Pancreas (tissue), 10 donors: ENCODE results near the gene RNASE2. TPM values are rescaled to one million over a fixed set of nuclear protein-coding genes. Genes with fewer than 3 reads are reported as not detected.
"Not testable (repeated sequence)": the region's sequence is repeated elsewhere in the genome, so short reads cannot be mapped to it uniquely, and the experiment has no call there.

Experiments
- ATAC-seq, 4 donors: fragments of 200-7000 bp; cut with Tn5 transposase; one replicate each; pipeline versions ENCODE4 v1.8.0 to v1.9.1; 2020; ENCODE audit warnings: mild to moderate bottlenecking in 4 of 4, moderate library complexity in 4 of 4
- DNase-seq, 6 donors: peaks; one replicate each; pipeline ENCODE4 v3.0.0-alpha.2; 2020
- FAIRE-seq: peaks from 2 replicates; lab custom pipeline; 2012; peaks lifted over from hg19 to GRCh38; lab: Jason Lieb, UNC
- H3K27ac ChIP-seq, 4 donors: fragments of 200-600 bp; sonication (generic); 1 replicate in 3 of 4; 2 replicates in 1 of 4; pipeline versions ENCODE4 v1.5.0 to v1.8.0; 2020
- H3K27me3 ChIP-seq, 4 donors: fragments of 200-600 bp; one replicate each; pipeline ENCODE4 v1.8.0; 2021
- H3K36me3 ChIP-seq, 3 donors: fragments of 200-600 bp; sonication (generic) in 1 of 3; one replicate each; pipeline versions ENCODE4 v1.5.0 to v1.8.0; 2020 to 2021
- H3K4me1 ChIP-seq, 3 donors: fragments of 200-600 bp; one replicate each; pipeline ENCODE4 v1.8.0; 2021
- H3K4me3 ChIP-seq, 4 donors: fragments of 200-600 bp; sonication (generic) in 2 of 4; one replicate each; pipeline versions ENCODE4 v1.5.0 to v1.8.0; 2020 to 2021
- H3K9me3 ChIP-seq, 4 donors: fragments of 200-600 bp; one replicate each; pipeline ENCODE4 v1.8.0; 2021
- CTCF ChIP-seq, 4 donors: fragments of 200-600 bp; sonication (generic) in 3 of 4; IDR thresholded peaks; one replicate each; pipeline versions ENCODE4 v1.5.0 to v1.8.0; 2021; ENCODE audit warnings: antibody characterized with exemption in 4 of 4
- WGBS, 2 donors: extraction: QIAGEN DNeasy Blood & Tissue Kit; methylation state at CpG; one replicate each; pipeline ENCODE4 v1.1.7; 2013; 5-methylcytosine and 5-hydroxymethylcytosine counted together
- intact Hi-C, 3 donors: fragments of 100-400 bp; cut with DNase I; formaldehyde crosslinking; loops; one replicate each; pipeline versions ENCODE4 v1.11.1 to v1.14.2; 2022
- polyA plus RNA-seq, 2 donors: library from polyadenylated mRNA; stranded (reverse); fragments of 200-250 nt; gene quantifications; one replicate each; pipeline ENCODE4 v1.2.3, GENCODE V29; 2013
- total RNA-seq, 6 donors: library from RNA; stranded (reverse); fragmentation: NEBNext Ultra II Directional in 4 of 6; extraction: Animal tissue kit (Norgen Biotek cat#: 25700) in 4 of 6; gene quantifications; one replicate each; pipeline versions ENCODE4 v1.2.1 to v1.2.4, GENCODE V29; 2021 to 2023
- donor health status: healthy with polysubstance abuse.
- donor health status: DM: no; HTN: no; CAD: no; lungs with moderate emphysema.
- donor health status: DM: no; HTN: no; CAD: no.
- donor health status: control.
- donor health status: control.
- donor health status: Bipolar disorder and iron deficiency.
- donor health status: DM: yes; HTN: yes; CAD: no.
- donor health status: DM: no; HTN: no; CAD: no.
- donor health status: DM: no; HTN: no; CAD: no.
- donor health status: DM: yes; HTN: yes; CAD: no.

Gene RNASE2
- total and polyA plus RNA-seq, 8 donors: 0.27 to 1.3 (median 0.45) TPM; not detected in 1

DNA sequence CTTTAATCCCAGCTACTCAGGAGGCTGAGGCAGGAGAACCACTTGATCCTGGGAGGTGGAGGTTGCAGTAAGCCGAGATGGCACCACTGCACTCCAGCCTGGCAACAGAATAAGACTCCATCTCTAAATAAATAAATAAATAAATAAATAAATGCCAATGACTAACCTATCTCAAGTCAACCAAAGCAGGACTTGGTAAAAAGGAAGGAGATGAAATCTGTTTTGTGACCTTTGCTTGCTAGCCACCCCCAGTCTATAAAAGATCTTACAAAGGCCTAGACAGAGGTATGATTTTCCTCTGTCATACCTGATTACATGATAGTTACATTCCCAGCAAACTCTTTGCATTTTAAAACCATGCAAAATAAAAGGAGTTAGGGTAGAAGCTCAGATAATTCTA is 21.0 kb downstream of the RNASE2 start:
- H3K9me3 ChIP-seq: no peaks in the 10 kb centered on the region
- no peak for FAIRE-seq
- ATAC-seq: no peak
- DNase-seq: no peak
- WGBS, 2 donors: 87 to 95% methylated on average over 1 of the region's 1 CpG
- intact Hi-C loops: no loop called here
- TF ChIP-seq CTCF (IDR thresholded peaks at IDR 0.05): no peak
- no peak overlapping the region for H3K27ac ChIP-seq
- peaks cover 0 to 4% (median 0%) of the 10 kb centered on the region in 3 donors for H3K4me1 ChIP-seq
- H3K36me3 ChIP-seq: no peaks in the 10 kb centered on the region
- no peaks in the 10 kb centered on the region for H3K27me3 ChIP-seq
- H3K4me3 ChIP-seq: no peak overlapping the region

DNA sequence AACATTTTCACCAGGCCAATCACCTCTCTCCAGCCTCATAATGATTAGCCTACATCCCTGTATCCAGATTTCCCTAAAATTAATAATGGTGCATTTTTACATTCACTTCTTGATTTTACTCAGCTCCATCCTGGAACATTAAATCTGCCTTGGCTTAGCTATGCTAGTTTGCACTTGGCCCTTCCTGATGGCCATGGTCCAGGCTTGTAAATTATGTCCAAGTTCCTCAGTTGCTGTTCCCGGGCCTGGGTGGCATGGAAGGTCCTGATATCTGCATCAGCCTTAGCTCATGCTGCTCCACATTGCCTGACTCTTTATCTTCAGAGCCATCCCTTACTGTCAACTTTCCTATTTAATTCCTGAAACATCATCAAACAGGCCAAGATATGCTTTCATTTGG is 23.4 kb downstream of the RNASE2 start:
- 24 to 42% methylated on average over 1 of the region's 1 CpG for WGBS, 2 donors
- DNase-seq (no peak), ATAC-seq (no peak), FAIRE-seq (no peak)
- intact Hi-C loops: no loop called here
- TF ChIP-seq CTCF (IDR thresholded peaks at IDR 0.05): no peak
- Histone ChIP-seq H3K36me3 (no peaks in the 10 kb centered on the region), H3K4me3 (no peak overlapping the region), H3K27me3 (no peaks in the 10 kb centered on the region), H3K9me3 (no peaks in the 10 kb centered on the region), H3K27ac (no peak overlapping the region), H3K4me1 (no peaks in the 10 kb centered on the region)

GRCh38 chr14:20980906-20981305 is 25.6 kb downstream of the RNASE2 start:
- FAIRE-seq: no peak
- intact Hi-C loops: no loop called here
- Histone ChIP-seq H3K36me3 (no peaks in the 10 kb centered on the region), H3K4me3 (no peak overlapping the region), H3K4me1 (no peaks in the 10 kb centered on the region), H3K9me3 (no peaks in the 10 kb centered on the region), H3K27ac (no peak overlapping the region), H3K27me3 (no peaks in the 10 kb centered on the region)
- 45 to 71% methylated on average over 1 of the region's 1 CpG for WGBS, 2 donors
- no peak for DNase-seq
- ATAC-seq: no peak
- no peak for TF ChIP-seq CTCF (IDR thresholded peaks at IDR 0.05)

- no peak for TF ChIP-seq CTCF (IDR thresholded peaks at IDR 0.05)
- DNase-seq (no peak), FAIRE-seq (no peak), ATAC-seq (no peak)
- H3K27ac ChIP-seq: no peak overlapping the region
- H3K27me3 ChIP-seq: no peaks in the 10 kb centered on the region
- no peaks in the 10 kb centered on the region for H3K9me3 ChIP-seq
- H3K4me3 ChIP-seq: no peak overlapping the region
- peaks cover 0 to 7% (median 0%) of the 10 kb centered on the region in 3 donors for H3K4me1 ChIP-seq
- H3K36me3 ChIP-seq: no peaks in the 10 kb centered on the region
- 68 to 83% methylated on average over 2 of the region's 2 CpGs for WGBS, 2 donors
- intact Hi-C loops: no loop called here
These were observed 27.5 kb downstream of the RNASE2 start for GRCh38 chr14:20982646-20983369.

GRCh38 chr14:20985650-20986049 is 30.4 kb downstream of the RNASE2 start:
- H3K9me3 ChIP-seq, H3K27ac ChIP-seq, DNase-seq, ATAC-seq, H3K27me3 ChIP-seq, FAIRE-seq, H3K36me3 ChIP-seq, H3K4me3 ChIP-seq, intact Hi-C loops: not testable (repeated sequence)
- H3K4me1 ChIP-seq: peaks cover 0 to 16% (median 5%) of the 10 kb centered on the region in 3 donors
- 80 to 83% methylated on average over 4 of the region's 4 CpGs for WGBS, 2 donors
